SK-N-DZ (cell line): Measurements from ENCODE around the gene MACF1.
A peak's percentile ranks its signal among the peaks of the same experiment; 100 is the strongest.

Experiments used
- DNase-seq: peaks from one replicate; pipeline ENCODE4 v3.0.0-alpha.2; 2015; ENCODE audit warnings: low spot score

The MACF1 gene

DNA sequence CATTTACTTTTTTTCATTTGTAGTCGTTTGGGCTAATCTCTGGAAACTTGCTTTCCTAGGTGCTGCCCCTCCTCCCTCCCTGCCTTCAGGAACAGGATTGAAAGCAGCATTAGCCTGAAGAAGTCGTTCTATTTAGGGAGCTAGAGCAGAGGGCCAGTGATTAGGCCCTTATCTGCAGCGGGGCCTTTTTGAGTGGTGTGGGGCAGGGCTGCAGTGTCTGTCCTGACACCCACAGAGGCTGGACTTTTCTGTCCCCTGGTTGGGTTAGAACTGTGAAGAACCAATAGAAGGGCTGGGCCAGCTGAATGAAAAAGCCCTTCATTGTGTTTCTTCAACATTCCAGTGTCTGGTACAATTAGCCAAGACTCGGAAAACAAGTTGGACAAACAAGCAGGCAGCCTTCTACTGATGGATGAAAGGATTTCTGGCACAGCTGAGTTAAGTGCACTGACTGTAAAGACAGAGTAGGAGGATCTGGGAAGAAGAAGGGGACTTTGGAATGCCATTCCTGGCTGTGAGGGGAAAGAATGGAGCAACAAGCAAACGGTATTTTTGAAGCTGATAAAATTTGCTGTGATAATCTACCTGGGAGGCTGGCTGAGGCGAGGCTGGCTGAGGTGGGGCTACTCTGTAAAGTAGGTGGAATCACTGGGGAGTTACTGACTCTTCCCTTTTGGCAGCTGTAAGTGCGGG is 9.7 kb downstream of the MACF1 start:
- DNase-seq, result no peak

- no peak for DNase-seq
These were observed 10.2 kb downstream of the MACF1 start for GRCh38 chr1:39214714-39214997.

GRCh38 chr1:39214998-39215873 is 10.7 kb downstream of the MACF1 start:
- no peak for DNase-seq

- DNase-seq, result no peak
These were observed 12.3 kb downstream of the MACF1 start for GRCh38 chr1:39216771-39217170.

- no peak for DNase-seq
These were observed 16.7 kb downstream of the MACF1 start for GRCh38 chr1:39220891-39221870.

DNA sequence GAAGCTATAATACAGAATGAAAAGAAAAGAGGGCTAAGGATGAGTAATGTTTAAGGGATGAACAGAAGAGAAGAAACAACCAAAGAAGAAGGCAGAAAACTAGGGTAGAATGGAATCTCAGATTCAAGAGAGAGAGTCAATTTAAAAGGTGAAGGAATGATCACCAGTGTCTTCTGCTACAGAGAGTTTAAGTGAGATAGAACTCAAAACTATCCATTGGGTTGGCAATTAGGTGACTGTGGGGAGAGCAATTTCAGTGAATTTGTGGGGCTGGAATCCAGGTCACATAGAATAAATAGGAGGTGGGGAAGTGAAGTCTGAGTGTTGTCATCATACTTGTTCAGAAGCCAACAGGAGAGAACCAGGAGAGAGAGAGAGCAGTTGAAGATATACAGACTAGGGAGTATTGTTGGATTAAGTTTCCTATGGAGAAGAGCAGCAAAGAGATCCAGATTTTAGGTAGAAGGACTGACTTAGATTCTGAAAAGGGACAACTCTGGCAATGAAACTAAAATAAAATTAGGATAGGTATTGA is 19.9 kb downstream of the MACF1 start:
- no peak for DNase-seq

- no peak for DNase-seq
These were observed 22.3 kb downstream of the MACF1 start for GRCh38 chr1:39226836-39227235.

DNA sequence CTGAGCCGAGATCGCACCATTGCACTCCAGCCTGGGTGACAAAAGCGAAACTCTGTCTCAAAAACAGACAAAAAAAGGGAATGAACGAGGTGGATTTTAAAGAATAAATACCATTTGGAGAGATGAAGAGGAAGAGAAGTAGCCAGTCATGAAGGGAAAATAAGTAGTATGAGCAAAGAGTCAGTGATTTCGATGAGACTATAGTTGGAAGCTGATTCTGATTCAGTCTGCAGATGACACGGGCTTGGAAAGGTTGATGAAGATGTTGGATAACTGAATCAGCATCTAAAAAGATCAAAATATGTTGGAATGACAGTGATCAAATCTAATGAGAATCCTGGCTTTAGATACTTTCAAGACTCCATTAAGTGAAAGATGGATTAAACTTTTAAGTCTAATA is 23.8 kb downstream of the MACF1 start:
- no peak for DNase-seq

GRCh38 chr1:39229504-39229903 is 25.0 kb downstream of the MACF1 start:
- DNase-seq, result no peak

DNA sequence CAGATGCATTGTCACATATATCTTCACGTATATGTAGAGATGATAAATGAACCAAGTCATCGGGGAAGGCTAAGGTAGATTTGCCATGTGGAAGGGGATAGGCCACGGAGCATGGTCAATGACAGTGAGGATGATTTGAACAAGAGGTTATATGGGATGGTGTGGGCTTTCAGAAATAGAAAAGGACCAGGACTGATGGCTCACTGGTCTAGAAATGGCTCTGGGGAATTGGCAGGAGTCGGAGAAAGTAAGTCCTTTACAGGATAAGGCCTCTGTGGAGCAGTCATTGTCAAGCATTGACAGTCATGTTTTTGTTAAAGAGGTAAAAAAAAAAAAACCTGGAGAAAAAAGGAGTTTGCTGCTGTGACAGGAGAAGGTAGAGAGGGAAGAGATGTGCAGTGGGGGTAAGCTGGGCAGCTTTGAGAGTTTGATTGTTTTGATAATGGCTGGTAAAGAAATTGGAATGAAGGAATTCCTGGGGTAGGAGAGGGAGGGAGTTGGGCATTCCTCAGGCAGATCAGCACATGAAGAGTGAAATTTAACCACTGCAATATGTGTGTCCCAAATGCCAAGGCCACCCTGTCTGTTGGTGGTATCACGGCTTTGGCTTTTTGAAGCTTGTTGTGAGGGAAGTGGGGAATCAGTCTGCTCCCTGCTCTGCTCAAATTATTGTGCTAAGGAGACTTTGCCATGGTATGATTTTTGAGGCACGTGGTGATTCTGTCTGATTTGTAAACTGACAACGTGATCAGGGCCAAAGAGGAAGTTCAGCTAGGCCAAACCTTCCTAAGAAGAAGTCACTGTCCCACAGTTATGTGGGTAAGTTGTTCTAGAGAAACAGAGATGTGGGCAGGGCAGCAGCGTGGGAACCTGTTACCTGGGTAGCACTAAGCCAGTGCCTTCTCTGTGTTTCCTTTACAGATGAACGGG is 26.0 kb downstream of the MACF1 start:
- no peak for DNase-seq

DNA sequence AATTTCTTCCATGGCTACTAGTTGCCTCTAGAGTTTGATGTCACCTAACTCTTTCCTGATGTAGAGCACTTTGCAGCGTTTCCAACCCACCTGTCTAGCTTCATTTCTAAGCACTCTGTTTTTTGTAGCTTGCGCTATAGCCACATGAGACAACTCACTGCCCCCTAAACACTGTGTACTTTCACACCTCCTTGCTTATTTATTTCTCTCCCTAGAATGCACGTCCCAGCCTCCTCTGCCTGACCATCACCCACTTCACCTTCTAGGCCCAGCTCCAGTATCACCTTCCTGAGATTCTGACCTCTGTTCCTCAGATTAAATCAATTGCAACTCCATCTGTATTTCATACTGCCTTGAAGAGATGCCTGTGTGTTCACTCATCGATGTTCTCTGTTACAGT is 32.5 kb downstream of the MACF1 start:
- no peak for DNase-seq

GRCh38 chr1:39238476-39238875 is 34.0 kb downstream of the MACF1 start:
- DNase-seq, result no peak

GRCh38 chr1:39239968-39240367 is 35.5 kb downstream of the MACF1 start:
- no peak for DNase-seq

- DNase-seq, result no peak
These were observed 38.8 kb downstream of the MACF1 start for GRCh38 chr1:39243302-39243701.

DNA sequence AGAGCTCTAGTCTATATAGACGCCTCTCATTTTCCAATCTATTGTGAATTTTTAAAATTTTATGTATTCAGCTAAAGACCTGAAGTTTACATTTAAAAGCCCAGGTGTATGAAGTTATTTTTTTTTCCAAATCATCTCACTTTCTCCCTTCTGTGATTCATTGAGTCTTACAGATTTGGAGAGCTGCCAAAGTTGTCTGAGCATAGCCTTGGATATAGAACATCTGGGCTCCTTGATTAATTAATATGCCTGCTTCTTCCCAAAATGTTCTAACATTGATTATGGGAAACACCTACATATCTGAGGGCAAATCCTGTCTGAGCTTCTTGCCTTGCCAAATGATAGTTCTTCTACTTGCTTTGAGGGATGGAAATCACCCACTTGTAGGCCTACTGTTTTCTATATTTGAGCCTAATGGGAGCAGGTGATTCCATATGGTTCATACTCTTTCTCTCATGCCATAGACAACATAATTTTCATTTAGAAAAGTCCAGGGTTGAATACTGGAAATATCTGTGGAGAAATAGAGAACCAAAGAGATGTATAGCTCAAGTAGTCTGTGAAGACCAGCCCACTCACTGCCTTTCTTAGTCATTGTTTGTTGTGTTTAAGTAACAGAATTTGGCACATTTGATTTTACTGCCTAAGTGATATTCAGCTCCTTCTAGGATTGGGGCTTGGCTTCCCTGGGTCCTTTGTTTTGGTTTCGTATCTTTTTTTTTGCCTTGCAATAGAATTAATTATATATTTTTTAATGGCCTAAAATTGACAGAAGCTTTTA is 46.2 kb downstream of the MACF1 start:
- no peak for DNase-seq

DNA sequence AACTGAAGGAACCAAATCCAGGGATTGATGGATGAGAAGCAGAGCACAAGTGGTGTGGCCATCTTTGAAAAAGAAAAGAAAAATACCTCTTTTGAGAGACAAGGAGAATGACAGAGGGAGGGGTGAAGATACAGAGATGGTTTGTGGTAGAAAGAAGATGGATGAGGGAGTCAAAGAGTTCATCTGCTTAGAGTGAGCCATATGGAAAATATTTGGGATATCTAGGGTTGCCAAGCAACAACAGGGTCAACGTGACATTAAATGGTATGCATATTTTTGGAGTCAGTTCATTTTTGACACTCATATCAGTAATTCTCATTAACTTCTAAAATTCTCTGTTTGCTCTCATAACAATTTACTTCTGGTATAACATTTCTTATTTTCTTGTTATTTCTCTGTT is 50.7 kb downstream of the MACF1 start:
- DNase-seq, result no peak

- DNase-seq, result peak; percentile 53
These were observed 53.8 kb downstream of the MACF1 start for GRCh38 chr1:39258146-39258924.

DNA sequence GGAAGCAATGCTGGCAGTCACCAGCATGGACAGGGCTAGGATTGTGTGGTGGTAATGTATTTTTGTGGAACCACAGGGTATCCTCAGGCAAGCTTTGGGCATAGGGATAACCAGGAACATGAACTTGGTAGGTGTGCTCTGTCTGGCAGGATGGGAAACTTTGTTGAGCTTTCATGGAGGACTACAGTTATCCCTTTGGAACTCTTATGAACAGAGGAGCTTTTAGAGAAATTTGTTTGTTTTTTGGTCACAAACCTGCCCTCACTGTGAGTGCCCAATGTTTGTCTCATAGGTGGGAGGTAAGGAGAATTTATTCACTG is 54.4 kb downstream of the MACF1 start:
- DNase-seq, result no peak

GRCh38 chr1:39261712-39262221 is 57.3 kb downstream of the MACF1 start:
- DNase-seq, result no peak
